Large intestine (tissue), 3 donors: ENCODE results near the gene HJURP. TPM values are rescaled to one million over a fixed set of nuclear protein-coding genes. Genes with fewer than 3 reads are reported as not detected.

Experiments used
- DNase-seq, 2 donors: peaks; one replicate each; pipeline versions ENCODE4 v3.0.0 to v3.0.0-alpha.2; 2013
- H3K27ac ChIP-seq: one replicate; pipeline ENCODE4 v1.5.1; 2013; ENCODE audit warnings: low read length
- H3K27me3 ChIP-seq: 2 replicates; pipeline ENCODE4 v1.6.1; 2013; ENCODE audit warnings: low read length; ENCODE audit not compliant: control insufficient read depth, insufficient read depth
- H3K36me3 ChIP-seq: 2 replicates; pipeline ENCODE4 v1.6.1; 2013; ENCODE audit warnings: low read length; ENCODE audit not compliant: control insufficient read depth, insufficient read depth
- H3K4me1 ChIP-seq: one replicate; pipeline ENCODE4 v1.6.1; 2013; ENCODE audit warnings: low read length; ENCODE audit not compliant: control insufficient read depth, insufficient read depth
- H3K4me3 ChIP-seq: one replicate; pipeline ENCODE4 v1.5.1; 2013; ENCODE audit warnings: low read length
- H3K9me3 ChIP-seq: one replicate; pipeline ENCODE4 v1.6.1; 2013; ENCODE audit warnings: mild to moderate bottlenecking, low read depth, low read length, moderate library complexity; ENCODE audit not compliant: control insufficient read depth
- WGBS: methylation state at CpG from one replicate; pipeline ENCODE4 v1.1.5; 2013; ENCODE audit warnings: low lambda C conversion rate; ENCODE audit not compliant: insufficient coverage; 5-methylcytosine and 5-hydroxymethylcytosine counted together
- polyA plus RNA-seq: library from polyadenylated mRNA; unstranded; fragments of 120-200 nt; gene quantifications from one replicate; pipeline ENCODE4 v1.2.1, GENCODE V29; 2013

Gene HJURP
- polyA plus RNA-seq, 1 donor, result 10.6 TPM

DNA sequence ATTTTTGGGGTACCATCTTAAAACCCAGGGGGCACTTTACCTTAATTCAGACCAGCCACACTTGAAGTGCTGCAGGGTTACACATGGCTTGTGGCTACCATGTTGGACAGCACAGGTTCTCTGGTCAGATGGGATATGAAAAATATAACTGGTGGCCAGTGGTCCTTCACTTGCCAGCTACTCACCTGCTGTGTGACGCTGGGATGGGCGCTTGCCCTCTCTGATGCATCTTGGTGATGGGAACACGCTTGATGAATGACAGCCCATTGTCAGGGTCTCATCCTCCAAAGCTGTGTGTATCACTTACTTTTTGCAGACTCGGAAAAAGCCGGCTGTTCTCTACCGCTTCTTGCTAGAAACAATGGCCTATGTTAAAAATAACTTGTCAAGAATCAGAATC lies 22.5 kb downstream of the HJURP start:
- Histone ChIP-seq H3K4me1 (peaks cover 5% of the 10 kb centered on the region), H3K4me3 (no peak overlapping the region), H3K9me3 (no peaks in the 10 kb centered on the region), H3K27me3 (no peaks in the 10 kb centered on the region), H3K36me3 (peaks cover 22% of the 10 kb centered on the region), H3K27ac (no peak overlapping the region)
- DNase-seq, result no peak
- WGBS, result no CpG with 5 or more reads among the region's 6 CpGs

GRCh38 chr2:233831011-233831721 lies 23.2 kb downstream of the HJURP start:
- WGBS, result no CpG with 5 or more reads among the region's 14 CpGs
- Histone ChIP-seq H3K9me3 (no peaks in the 10 kb centered on the region), H3K27ac (no peak overlapping the region), H3K27me3 (no peaks in the 10 kb centered on the region), H3K36me3 (peaks cover 16% of the 10 kb centered on the region), H3K4me3 (no peak overlapping the region), H3K4me1 (peaks cover 5% of the 10 kb centered on the region)
- DNase-seq, result no peak

DNA sequence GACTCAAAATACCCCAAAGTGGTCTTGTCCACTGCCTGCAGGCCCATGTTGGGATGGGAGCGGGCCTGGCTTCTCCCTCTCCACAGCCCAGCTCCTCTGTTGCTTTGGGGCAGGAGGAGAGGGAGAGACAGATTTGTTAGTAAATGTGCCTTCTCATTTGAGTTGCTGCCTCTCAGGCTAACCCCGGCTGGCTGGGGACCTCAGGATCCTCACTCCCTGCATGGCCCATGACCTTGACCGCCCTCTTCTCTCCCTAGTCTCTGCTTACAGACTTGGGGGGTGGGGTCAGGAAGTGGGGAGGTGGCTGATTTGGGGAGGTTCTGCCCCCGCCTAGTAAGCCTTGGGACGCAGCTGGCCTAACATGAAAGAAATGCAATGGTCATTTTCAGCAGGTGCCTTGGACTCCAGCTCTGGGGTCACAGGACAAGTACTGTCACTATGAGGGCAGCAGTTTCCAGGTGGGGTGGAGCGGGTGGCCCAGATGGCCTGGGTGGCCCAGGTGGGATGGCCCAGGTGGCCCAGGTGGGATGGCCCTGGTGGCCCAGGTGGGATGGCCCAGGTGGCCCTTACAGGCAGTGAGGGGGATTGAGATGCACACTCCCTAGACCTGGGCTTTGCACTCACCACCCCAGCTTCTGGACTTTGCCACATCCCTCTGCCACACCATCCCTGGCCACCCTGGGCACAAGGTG lies 24.1 kb downstream of the HJURP start:
- Histone ChIP-seq H3K4me3 (no peak overlapping the region), H3K27ac (no peak overlapping the region), H3K27me3 (no peaks in the 10 kb centered on the region), H3K36me3 (peaks cover 7% of the 10 kb centered on the region), H3K4me1 (peaks cover 5% of the 10 kb centered on the region), H3K9me3 (no peaks in the 10 kb centered on the region)
- no CpG with 5 or more reads among the region's 6 CpGs for WGBS
- no peak for DNase-seq

DNA sequence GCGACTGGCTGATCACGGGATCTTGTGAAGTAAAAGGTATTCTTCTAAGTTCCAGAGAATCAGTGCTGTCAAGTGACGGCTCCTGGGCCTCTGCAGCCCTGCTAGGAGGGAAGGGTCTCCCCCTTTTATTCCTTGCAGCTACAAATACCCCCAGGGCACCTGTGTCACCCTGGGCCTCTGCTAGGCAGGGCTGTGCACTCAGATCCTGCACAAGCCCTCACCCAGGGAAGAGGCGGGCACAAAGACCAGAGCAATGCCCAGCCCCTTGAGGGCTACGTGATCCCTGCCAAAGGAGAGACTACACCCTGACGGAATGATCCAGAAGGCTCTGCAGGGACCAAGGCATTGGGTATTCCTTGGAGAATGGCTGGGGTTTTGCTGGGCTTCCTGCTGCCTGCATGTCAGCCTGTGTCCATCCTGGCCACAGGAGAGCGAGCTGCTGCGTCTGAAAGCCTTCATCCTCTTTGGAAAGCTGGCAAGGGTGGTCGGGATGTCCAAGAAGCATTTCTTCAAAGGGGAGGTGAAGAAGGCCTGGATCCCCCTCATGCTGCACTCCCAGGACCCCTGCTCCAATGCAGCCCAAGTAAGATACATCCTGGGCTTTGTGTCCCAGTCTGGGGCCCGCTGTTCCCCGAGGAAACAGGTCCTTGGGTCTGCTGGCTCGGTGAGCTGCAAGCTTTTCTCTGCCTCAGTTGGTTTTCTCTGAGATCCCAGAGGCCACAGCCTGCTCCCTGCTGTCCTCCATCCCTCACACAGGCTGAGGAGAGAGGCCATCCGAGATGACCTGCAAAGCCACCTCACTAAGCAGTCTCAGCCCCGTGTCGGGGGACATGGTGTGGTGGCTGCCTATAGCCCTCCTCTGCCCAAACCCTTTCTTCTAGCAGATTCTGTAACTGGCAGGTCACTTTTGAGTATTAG lies 24.9 kb downstream of the HJURP start:
- H3K9me3 ChIP-seq, result no peaks in the 10 kb centered on the region
- H3K27me3 ChIP-seq, result no peaks in the 10 kb centered on the region
- peaks cover 5% of the 10 kb centered on the region for H3K36me3 ChIP-seq
- peaks cover 5% of the 10 kb centered on the region for H3K4me1 ChIP-seq
- no CpG with 5 or more reads among the region's 15 CpGs for WGBS
- no peak overlapping the region for H3K27ac ChIP-seq
- no peak for DNase-seq
- H3K4me3 ChIP-seq, result no peak overlapping the region

DNA sequence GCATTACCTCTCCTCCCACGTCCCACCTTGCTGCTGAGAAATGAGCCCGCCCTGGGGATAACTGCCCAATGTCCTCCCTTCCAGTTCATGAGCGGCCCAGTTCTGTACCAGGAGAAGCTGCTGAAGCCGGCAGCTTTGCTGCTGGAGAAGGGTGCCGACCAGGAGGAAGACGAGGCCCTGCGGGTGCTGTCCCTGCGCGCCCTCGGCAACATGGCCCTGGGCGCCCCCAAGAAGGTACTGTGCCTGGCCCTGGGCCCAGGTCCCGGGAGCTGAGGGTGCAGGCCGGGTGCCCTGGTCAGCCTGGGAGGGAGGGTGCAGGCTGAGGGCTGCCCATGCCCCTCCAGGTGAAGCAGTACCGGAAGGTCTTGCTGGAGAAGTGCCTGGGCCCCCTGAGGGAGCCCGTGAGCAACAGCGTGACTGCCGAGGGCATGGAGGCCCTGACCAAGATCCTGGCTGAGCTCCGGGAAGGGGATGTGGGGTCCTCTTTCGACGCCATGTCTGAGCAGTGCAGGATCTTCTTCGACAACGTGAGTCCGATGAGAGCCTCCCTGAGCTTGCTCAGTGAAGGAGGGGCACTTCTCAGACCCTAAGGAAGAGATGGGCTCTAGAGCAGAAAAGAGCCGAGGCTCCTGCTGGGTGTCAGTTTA lies 25.7 kb downstream of the HJURP start:
- no peaks in the 10 kb centered on the region for H3K36me3 ChIP-seq
- peaks cover 5% of the 10 kb centered on the region for H3K4me1 ChIP-seq
- WGBS, result no CpG with 5 or more reads among the region's 24 CpGs
- no peak overlapping the region for H3K27ac ChIP-seq
- H3K9me3 ChIP-seq, result no peaks in the 10 kb centered on the region
- H3K27me3 ChIP-seq, result no peaks in the 10 kb centered on the region
- DNase-seq, result no peak
- no peak overlapping the region for H3K4me3 ChIP-seq

DNA sequence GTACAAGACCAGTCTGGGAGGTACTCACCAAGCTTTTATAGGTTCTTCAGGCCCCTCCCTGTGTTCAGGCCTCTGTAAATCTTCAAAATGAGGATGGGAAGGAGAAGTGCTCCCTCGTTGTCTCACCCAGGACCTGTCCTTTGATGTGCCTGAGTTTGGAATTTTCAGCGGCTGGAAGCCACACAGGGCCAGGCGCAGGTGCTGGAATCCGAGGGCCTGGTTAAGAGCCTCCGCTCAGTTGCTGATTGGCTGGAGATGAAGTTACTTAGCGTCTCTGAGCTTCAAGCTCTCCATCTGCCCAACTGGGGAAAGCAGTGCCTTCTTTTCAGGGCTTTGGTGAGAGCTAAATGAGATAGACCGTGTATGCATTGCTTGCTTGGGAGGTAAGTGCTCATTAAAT lies 30.0 kb downstream of the HJURP start:
- Histone ChIP-seq H3K27me3 (no peaks in the 10 kb centered on the region), H3K36me3 (no peaks in the 10 kb centered on the region), H3K4me3 (no peak overlapping the region), H3K4me1 (peaks cover 7% of the 10 kb centered on the region), H3K9me3 (no peaks in the 10 kb centered on the region), H3K27ac (no peak overlapping the region)
- DNase-seq, result no peak
- WGBS, result no CpG with 5 or more reads among the region's 7 CpGs

DNA sequence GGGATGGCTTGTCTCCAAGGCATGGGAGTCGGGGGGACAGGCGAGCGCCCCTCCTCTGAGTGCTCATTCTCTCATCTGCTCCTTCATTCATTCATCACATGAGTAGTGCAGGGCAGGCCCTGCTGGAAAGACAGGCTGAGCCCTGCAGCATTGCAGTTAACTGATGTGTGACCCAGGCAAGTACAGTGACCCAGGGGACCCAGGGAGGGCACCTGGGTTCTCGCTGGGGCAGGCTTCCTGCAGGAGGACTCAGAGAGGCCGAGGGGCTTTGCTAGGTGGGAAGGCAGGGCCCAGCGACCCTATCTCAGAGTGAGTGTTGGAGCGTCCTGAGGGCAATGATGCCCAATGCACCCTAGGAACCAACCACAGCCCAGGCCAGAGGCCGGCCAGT lies 30.6 kb downstream of the HJURP start:
- H3K9me3 ChIP-seq, result no peaks in the 10 kb centered on the region
- H3K4me1 ChIP-seq, result peaks cover 7% of the 10 kb centered on the region
- no peak overlapping the region for H3K27ac ChIP-seq

GRCh38 chr2:233822781-233823730 lies 31.3 kb downstream of the HJURP start:
- peak; percentile 16 to 37 for DNase-seq

More for the DNA sequence above, 30.6 kb downstream of the HJURP start:
- no peaks in the 10 kb centered on the region for H3K27me3 ChIP-seq
- no peak overlapping the region for H3K4me3 ChIP-seq
- WGBS, result no CpG with 5 or more reads among the region's 8 CpGs
- no peaks in the 10 kb centered on the region for H3K36me3 ChIP-seq
- no peak for DNase-seq

DNA sequence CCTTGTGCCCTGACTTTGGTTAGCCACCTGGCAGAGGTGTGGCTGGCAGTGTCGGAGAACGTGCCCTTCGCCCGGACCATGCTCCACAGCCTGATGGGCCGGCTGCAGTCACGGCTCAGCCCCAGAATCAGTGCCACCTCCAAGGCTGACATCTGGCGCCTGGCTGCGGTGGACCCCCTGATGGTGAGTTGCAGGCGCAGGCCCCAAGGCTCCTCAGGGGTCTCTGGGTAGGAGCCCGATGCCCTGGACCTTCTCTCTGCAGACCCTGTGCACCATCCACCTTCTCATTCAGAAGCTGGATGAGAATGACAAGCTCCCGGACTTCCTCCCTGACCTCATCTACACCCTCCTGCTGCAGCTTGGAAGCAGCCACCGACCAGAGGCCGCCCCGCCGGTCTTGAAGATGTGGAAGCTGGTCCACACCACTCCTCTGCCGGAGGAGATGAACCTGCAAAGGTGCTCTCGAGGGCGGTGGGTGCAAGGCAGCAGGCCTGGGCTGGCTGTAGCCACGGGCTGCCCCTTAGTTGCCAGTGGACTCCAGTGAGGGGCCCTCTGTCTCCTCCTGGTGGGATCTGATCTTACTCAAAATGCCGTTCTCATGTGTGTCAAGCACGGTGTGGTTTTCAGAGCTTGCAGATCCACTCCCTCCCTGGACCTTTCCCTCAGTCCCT lies 32.1 kb downstream of the HJURP start:
- no peak for DNase-seq
- no peaks in the 10 kb centered on the region for H3K27me3 ChIP-seq
- H3K27ac ChIP-seq, result no peak overlapping the region
- peaks cover 21% of the 10 kb centered on the region for H3K4me1 ChIP-seq
- no peak overlapping the region for H3K4me3 ChIP-seq
- no CpG with 5 or more reads among the region's 21 CpGs for WGBS
- no peaks in the 10 kb centered on the region for H3K9me3 ChIP-seq
- H3K36me3 ChIP-seq, result no peaks in the 10 kb centered on the region

More at GRCh38 chr2:233822781-233823730, 31.3 kb downstream of the HJURP start:
- H3K27me3 ChIP-seq, result no peaks in the 10 kb centered on the region
- no CpG with 5 or more reads among the region's 25 CpGs for WGBS
- H3K9me3 ChIP-seq, result no peaks in the 10 kb centered on the region
- no peak overlapping the region for H3K27ac ChIP-seq
- no peak overlapping the region for H3K4me3 ChIP-seq
- peaks cover 13% of the 10 kb centered on the region for H3K4me1 ChIP-seq
- H3K36me3 ChIP-seq, result no peaks in the 10 kb centered on the region
